Neutrophil (primary cell): ENCODE results near the gene DHRS1.
"Not testable (repeated sequence)": the region's sequence is repeated elsewhere in the genome, so short reads cannot be mapped to it uniquely, and the experiment has no call there.

ENCODE experiments used
- H3K27ac ChIP-seq: fragments of 200-600 bp; sonication (generic); 2 replicates; pipeline ENCODE4 v1.5.1; 2016; ENCODE audit warnings: mild to moderate bottlenecking, moderate library complexity
- H3K27me3 ChIP-seq: fragments of 200-600 bp; sonication (generic); 2 replicates; pipeline ENCODE4 v1.6.0; 2016; ENCODE audit warnings: mild to moderate bottlenecking
- H3K36me3 ChIP-seq: fragments of 200-600 bp; sonication (generic); 2 replicates; pipeline ENCODE4 v1.5.1; 2017
- H3K4me1 ChIP-seq, 2 experiments: fragments of 200-600 bp in 1 of 2; sonication (generic) in 1 of 2; 1 replicate in 1 of 2; 2 replicates in 1 of 2; pipeline versions ENCODE4 v1.5.1 to v1.6.1; 2013 to 2016; ENCODE audit warnings: low read depth in 1 of 2, low read length in 1 of 2, mild to moderate bottlenecking in 1 of 2, moderate library complexity in 1 of 2; ENCODE audit not compliant: control insufficient read depth in 1 of 2, insufficient read depth in 1 of 2
- H3K4me3 ChIP-seq, 2 experiments: fragments of 200-600 bp in 1 of 2; sonication (generic) in 1 of 2; 1 replicate in 1 of 2; 2 replicates in 1 of 2; pipeline ENCODE4 v1.5.1; 2013 to 2016; ENCODE audit warnings: low read depth in 1 of 2, low read length in 1 of 2, mild to moderate bottlenecking in 1 of 2, moderate library complexity in 1 of 2
- H3K9me3 ChIP-seq: fragments of 200-600 bp; sonication (generic); 2 replicates; pipeline ENCODE4 v1.5.1; 2016
- TF ChIP-seq, protein P1 (sequence below): fragments of 200-600 bp; sonication (generic); IDR thresholded peaks from 2 replicates; pipeline ENCODE4 v1.5.1; 2016; ENCODE audit warnings: antibody characterized with exemption

DHRS1 gene

DNA sequence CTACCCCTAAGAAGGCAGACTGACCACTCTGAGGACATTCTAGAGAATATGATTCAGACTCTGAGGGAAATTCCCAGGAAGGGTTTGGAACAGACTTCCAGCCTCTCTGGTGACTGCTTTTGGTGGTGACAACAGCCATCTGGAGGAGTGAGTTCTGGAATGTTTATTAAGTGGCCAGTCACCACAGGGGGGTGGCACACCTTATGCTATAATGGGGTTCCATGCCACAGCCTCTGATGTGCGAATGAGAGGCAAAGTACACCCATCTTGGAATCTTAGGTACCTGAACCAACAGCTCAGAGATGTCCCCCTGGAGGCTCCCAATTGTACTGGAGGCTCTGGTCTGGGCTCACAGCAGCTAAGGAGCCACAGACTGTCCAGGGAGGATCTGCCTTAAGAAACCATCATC is 47.7 kb downstream of the DHRS1 start:
- H3K9me3 ChIP-seq, result no peaks in the 10 kb centered on the region
- no peak overlapping the region for H3K4me3 ChIP-seq
- no peaks in the 10 kb centered on the region for H3K4me1 ChIP-seq
- no peaks in the 10 kb centered on the region for H3K27me3 ChIP-seq
- H3K36me3 ChIP-seq, result peaks cover 28% of the 10 kb centered on the region
- no peak overlapping the region for H3K27ac ChIP-seq
- TF ChIP-seq, protein P1, sequence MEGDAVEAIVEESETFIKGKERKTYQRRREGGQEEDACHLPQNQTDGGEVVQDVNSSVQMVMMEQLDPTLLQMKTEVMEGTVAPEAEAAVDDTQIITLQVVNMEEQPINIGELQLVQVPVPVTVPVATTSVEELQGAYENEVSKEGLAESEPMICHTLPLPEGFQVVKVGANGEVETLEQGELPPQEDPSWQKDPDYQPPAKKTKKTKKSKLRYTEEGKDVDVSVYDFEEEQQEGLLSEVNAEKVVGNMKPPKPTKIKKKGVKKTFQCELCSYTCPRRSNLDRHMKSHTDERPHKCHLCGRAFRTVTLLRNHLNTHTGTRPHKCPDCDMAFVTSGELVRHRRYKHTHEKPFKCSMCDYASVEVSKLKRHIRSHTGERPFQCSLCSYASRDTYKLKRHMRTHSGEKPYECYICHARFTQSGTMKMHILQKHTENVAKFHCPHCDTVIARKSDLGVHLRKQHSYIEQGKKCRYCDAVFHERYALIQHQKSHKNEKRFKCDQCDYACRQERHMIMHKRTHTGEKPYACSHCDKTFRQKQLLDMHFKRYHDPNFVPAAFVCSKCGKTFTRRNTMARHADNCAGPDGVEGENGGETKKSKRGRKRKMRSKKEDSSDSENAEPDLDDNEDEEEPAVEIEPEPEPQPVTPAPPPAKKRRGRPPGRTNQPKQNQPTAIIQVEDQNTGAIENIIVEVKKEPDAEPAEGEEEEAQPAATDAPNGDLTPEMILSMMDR, result no peak

DNA sequence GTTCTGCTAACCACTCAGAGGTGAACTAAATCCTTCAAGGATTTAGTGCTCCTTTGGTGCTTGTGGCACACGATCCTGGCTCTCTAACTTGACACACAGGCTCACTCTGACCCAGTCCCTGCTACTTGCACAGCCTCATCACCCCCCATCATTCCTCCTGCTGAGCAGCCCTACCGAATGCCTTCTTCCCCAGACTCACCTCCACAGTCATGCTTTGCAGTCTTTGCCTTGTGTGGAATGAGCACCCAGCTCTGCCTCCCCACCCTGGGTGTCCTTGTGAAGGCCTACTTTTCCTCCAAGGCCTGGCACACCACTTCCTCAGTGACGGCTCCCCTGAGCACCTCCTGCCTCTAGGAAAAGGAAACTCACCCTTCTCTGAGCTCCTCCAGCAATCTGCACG is 49.2 kb downstream of the DHRS1 start:
- Histone ChIP-seq H3K4me1 (no peaks in the 10 kb centered on the region), H3K27ac (no peak overlapping the region), H3K4me3 (no peak overlapping the region), H3K36me3 (peaks cover 27% of the 10 kb centered on the region), H3K9me3 (no peaks in the 10 kb centered on the region), H3K27me3 (no peaks in the 10 kb centered on the region)
- TF ChIP-seq, protein P1, result no peak

DNA sequence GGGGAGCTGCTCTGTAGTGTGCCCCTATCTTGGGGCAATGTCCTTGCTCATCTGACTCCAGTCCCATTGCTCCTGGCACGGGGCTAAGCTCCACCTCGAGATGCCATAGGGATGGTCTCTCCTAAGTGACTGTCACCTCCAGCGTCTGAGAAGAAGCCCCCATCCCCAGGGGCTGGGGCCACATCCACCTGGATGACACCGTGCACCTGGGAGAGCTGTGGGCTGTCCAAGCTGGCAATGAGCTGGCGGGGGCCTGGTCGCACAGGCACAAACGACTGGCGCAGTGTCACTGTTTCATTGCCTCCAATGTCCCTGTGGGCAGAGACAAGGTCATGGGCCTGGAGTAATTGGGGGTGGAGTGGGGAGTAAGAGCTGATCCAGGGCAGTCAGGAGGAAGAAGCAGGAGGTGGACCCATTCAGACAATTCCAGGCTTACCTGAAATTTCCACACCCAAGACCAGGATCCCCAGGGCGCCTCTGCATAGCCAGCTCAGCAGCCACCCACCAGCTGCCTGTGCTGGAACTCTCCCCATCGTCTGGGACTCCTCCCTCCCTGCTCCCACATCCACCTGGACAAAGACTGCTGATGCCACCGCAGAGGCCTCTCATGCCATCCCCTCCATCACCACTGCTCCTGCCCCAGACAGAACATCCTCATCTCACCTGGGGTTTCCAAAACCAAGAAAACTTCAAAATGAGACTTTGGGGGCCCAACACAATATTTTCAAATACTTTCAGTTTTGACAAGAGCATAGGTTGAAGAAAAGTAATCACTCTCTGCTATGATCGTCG is 50.2 kb downstream of the DHRS1 start:
- peaks cover 18% of the 10 kb centered on the region for H3K36me3 ChIP-seq
- H3K9me3 ChIP-seq, result no peaks in the 10 kb centered on the region
- TF ChIP-seq, protein P1, result no peak
- H3K4me3 ChIP-seq, result no peak overlapping the region
- H3K27me3 ChIP-seq, result no peaks in the 10 kb centered on the region
- no peak overlapping the region for H3K27ac ChIP-seq
- no peaks in the 10 kb centered on the region for H3K4me1 ChIP-seq

DNA sequence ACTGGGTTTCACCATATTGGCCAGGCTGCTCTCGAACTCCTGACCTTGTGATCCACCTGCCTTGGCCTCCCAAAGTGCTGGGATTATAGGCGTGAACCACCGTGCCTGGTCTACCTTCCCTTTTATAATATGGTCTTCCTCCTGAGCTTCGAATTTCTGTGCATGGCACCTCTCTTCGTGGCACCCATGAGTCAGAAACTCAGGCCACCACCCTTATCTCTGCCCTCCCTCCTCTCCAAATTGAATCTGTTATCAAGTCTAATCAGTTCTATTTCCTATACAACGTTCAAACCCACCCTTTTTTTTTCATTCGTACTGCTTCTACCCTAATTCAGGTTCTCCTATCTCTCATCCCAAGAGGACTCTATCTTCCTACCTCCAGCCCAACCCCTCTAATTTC is 52.2 kb downstream of the DHRS1 start:
- Histone ChIP-seq H3K27me3 (no peaks in the 10 kb centered on the region), H3K4me1 (peaks cover 7 to 14% of the 10 kb centered on the region in 2 experiments), H3K27ac (no peak overlapping the region), H3K4me3 (no peak overlapping the region), H3K9me3 (no peaks in the 10 kb centered on the region), H3K36me3 (peaks cover 2% of the 10 kb centered on the region)
- TF ChIP-seq, protein P1, result no peak

DNA sequence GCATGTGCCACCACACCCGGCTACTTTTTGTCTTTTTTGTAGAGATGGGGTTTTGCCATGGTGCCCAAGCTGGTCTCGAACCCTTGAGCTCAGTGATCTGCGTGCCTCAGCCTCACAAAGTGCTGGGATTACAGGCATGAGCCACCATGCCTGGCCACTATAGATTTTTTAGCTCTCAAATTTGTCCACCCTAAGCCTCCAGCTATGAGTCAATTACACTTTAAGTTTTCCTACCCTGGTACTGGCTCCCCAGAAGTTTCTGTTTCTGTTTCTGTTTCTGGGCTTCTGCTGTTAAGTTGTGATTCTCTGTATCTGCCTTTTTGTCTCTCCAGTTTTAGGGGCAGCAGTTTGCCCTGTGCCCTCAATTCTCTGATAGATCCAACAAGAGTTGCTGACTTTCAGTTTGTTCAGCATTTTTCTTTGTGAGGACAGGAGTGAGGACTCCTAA is 52.8 kb downstream of the DHRS1 start:
- Histone ChIP-seq H3K27ac (no peak overlapping the region), H3K4me3 (no peak overlapping the region), H3K36me3 (no peaks in the 10 kb centered on the region), H3K4me1 (peaks cover 10 to 16% of the 10 kb centered on the region in 2 experiments), H3K27me3 (no peaks in the 10 kb centered on the region), H3K9me3 (no peaks in the 10 kb centered on the region)
- TF ChIP-seq, protein P1, result no peak

DNA sequence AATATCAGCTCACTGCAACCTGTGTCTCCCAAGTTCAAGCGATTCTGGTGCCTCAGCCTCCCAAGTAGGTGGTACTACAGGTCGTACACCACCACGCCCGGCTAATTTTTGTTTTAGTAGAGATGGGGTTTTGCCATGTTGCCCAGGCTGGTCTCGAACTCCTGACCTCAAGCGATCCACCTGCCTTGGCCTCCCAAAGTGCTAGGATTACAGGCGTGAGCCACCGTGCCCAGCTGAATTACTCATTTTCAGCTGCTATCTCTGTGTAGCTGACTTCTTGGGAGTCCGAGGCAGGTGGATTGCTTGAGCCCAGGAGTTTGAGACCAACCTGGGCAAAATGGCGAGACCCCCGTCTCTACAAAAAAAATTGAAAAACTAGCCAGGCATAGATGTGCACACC is 54.2 kb downstream of the DHRS1 start:
- H3K9me3 ChIP-seq, H3K36me3 ChIP-seq, H3K4me3 ChIP-seq, H3K27ac ChIP-seq, H3K27me3 ChIP-seq: not testable (repeated sequence)
- peaks cover 25 to 30% of the 10 kb centered on the region in 2 experiments for H3K4me1 ChIP-seq
